ENCODE results near the gene ST3GAL3. TPM values are rescaled to one million over a fixed set of nuclear protein-coding genes. Genes with fewer than 3 reads are reported as not detected.
"Not testable (repeated sequence)": the region's sequence is repeated elsewhere in the genome, so short reads cannot be mapped to it uniquely, and the experiment has no call there.

ST3GAL3 gene
- total RNA-seq, 1 donor from 2014 or later: 29.3 TPM

DNA sequence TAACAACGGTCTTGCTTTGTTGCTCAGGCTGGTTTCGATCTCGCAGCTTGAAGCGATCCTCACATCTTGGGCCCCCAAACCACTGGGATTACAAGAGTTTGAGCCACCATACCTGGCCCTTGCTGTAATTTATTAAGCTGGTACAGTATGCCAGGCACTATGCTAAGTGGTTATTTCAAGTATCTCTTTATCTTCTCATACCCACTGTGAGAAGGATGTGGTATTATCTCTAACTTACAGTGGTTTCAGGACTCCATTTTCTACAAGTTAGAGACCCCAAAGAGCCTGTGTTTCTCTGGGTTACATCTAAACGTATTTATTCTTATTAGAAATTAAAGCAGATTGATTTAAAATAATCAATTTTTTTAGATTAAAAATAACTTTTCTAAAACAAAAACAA, 8.1 kb upstream of the ST3GAL3 start:
- no peak for DNase-seq (ENCODE audit: extremely low read depth, low read depth, low spot score)

DNA sequence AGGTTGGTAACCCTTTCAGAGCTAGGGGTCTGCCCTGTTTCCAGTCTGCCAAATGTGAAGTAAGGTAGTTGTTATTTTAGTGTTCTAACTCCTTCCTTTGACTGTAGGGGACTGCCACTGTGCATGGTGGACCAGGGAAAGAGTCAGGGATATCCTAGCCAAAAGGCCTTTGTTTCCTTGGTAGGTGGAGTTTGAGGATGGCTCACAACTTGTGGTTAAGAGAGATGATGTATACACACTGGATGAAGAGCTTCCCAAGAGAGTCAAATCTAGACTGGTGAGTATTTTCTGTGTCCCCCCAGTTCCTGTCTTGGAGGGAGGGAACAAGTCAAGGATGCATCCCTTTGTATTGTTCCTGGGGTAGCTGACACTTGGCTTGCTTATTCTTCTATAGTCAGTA, 3.5 kb upstream of the ST3GAL3 start:
- DNase-seq (ENCODE audit: extremely low read depth, low read depth, low spot score): no peak

DNA sequence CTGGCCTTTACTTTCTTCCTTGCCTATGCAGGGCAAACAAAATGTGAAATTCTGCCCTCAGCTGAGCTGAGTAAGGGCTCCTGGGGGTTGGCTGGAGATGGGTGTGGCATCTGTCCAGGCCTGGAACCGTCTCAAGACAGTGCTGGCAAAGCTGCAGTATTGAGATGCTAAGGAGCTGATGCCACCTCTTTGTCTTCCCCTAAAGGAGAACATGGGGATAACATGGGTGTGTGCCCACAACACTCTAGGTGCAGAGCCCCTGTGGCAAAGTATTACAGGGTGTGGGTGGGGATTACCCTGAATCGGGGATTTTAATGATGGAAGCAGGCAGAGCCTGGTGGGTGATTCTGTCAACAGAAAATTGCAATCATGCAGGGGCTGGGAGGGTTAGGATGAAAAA, 2.5 kb upstream of the ST3GAL3 start:
- DNase-seq (ENCODE audit: extremely low read depth, low read depth, low spot score): no peak

DNA sequence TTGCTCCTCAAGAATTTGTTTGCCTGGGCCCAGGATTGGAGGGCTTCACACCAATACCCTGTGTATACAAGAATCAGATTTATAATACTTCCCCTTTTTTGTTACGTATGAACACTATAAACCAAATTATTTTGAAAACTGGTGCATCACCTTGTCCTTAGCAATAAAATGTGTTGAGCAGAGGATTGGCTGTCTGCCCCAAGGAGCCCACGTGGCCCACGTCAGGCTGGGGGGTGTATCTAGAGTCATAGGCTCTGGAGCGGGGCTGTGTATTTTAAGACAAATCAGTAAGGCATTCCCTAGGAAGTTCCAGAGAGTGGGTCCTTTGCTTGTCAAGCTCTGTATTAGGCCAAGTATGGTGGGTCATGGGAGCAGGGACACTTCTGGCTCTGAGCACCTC, 2.0 kb upstream of the ST3GAL3 start:
- no peak for DNase-seq (ENCODE audit: extremely low read depth, low read depth, low spot score)

DNA sequence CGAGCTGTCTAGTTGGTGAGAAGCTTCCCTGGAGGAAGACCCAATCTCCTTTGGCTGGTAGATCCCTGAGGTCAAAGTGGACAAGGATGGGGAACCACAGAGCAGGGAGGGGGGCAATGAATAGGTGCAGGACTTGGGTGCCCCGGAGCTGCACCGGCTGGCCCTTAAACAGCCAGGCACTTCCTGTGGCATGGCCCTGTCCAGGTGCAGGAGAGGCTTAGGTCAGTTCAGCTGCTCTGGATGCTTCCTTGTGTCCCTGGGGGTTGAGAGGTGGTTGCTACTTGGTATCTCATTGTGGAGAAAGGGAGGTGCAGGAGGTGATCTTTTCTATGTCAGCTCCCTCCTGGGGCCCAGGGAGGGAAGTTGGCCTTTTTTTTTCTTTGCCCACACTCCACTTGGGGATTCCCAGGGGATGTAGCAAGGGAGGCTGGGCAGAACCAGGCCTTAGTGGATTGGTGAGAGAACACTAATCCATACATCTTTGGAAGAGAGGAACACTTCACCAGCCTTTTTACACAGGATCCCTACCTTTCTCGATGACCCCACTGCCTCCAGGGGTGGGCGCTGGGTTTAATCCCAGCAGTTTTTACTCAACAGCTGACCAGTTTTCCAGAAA, 1.2 kb upstream of the ST3GAL3 start:
- no peak for DNase-seq (ENCODE audit: extremely low read depth, low read depth, low spot score)

DNA sequence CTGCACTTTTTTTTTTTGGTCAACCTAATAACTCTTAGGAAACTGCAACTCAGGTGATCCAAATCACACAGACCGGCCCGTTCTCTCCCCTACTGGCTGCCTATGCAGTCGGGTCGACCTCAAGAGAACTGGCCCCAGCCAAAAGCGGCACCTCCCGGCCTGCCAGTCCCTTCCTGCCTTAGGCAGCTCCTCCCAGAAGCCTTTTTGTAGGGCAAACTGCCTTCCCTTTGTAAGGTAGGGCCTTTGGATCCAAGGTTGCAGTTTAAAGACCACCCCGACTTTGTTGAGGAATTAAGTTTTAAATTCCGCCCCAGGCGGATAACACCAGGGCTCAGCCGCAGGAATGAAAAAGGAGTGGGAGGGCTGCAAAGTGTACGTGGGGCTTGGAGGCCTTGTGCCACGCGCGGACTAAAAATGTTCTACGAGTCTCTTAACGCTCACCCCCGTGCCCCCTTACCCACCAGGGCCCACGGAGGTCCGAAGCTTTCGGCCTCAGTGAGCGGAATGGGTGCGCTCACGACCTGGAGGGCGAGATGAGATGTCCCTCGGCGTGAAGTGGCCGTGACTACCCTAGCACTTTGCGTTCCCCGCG, 642 bp upstream of the ST3GAL3 start:
- DNase-seq (ENCODE audit: extremely low read depth, low read depth, low spot score): no peak

DNA sequence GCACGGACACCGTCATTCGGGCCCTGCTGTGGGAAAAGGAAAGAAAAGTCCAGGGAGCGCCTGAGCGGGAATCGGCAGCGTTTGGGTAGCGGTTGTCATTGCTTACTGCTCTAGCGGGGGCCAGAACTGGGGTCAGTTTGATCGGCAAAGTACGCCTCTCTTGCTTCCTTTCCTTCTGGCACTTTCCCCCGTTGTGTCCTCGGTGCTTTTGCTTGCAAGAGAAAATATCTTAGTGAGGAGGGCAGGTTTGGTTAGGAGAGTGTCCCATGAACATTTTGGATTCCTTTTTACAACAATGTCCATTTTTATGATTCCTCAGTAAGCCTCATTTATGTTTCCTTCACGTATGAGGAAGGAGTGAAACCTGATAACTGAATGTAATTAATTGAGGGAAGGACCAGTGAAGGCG, 670 bp downstream of the ST3GAL3 start:
- no peak for DNase-seq (ENCODE audit: extremely low read depth, low read depth, low spot score)

DNA sequence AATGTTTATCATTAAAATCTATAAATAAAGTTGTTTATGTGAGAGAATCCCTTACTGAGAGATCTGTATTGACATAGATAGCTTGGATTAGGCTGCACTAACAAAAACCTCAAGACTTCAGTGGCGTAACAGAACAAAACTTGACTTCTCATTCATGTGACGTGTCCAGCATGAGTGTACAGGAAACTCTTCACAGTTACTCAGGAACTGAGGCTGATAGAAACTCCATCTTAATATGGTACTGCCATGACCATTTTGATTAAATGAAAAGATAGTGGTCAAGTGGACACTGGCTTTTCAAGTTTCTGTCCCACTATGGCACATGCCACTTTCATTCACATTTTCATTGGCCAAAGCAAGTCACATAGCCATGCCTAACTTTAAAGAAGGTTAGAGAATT, 3.7 kb downstream of the ST3GAL3 start:
- DNase-seq (ENCODE audit: extremely low read depth, low read depth, low spot score): peak; percentile 81

DNA sequence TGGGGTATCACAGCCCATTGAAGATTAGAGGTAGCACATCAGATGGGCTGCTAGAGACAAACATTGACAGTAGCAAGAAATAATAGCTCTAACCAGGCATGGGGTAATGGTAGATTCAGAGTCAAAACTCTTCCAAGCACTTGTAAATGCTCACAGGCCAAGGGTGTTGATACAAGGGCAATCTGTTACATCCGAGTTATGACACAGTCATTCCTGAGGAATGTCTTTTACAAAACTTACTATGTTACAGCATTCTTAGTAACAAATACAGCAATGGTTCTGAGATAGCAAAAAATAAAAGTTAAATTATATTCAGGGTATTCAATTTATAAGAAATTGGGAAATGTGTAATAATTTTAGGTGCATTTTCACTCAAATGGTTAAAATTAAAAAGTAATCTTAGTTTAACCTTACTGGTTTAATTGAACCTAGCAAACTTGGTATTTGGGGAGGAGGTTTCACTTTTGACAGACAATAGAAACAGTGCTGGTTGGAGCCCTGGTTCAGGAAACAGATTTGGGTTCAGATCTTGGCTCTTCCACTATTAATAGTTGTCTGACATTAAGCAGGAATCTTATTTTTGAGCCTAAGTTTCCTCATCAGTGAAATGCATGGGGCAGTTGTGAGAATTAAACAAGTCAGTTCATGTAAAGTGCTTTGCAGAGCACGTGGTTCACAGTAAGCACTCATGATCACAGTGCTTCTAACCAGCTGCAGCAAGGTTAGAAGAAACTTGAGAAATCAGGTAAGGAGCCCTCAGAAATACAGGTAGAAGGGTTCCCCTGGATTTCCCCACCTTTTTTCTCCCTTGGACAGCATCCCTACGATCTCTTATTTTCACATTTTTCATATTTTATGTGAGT, 4.4 kb downstream of the ST3GAL3 start:
- peak; percentile 72 for DNase-seq (ENCODE audit: extremely low read depth, low read depth, low spot score)

DNA sequence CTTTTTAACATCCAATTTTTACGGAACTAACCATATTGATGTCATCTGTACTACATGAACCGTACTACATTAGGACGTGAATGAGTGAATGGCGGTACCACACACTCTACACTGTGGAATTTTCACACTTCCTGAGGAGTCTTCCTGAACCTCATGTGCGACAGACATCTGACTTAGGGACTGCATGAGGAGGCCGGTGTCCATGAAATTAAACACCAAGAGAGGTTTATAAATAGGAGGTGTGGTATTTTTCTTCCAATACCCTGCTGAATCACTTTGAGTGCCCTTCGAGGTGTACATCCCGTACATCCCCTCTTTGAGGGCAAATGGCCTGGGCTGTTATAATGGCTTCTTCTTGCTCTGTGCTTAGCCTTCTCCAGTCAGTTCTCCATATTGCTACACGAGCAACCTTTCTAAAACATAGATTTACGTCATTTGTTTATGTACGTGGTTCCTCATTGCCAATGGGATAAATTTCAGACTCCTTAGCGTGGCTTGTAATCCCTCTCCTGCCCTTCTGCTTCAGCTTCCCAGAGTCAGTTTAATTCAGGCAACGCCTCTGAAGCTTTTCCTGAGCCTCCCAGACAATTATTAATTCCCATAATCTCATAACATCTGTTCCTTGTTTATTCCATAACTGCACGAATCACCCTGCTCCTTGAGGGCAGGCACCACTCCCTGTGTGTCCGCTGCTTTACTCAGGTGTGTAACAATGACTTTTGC, 9.4 kb downstream of the ST3GAL3 start:
- DNase-seq (ENCODE audit: extremely low read depth, low read depth, low spot score): no peak

DNA sequence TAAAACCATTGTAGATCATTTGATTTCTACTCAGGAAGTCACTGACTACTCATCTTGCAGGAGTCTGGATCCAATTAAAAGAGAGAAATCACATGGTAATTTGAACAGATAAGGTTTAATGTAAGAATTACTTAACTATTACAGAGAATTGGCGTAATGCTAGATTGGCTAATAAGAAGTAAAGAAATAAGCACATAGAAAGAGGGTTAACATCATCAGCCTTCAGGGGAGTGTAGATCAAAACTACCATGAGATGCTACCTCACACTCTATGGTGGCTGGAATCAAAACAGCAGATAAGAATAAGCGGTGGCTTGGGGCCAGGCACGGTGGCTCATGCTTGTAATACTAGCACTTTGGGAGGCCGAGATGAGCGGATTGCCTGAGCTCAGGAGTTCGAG, 11.7 kb downstream of the ST3GAL3 start:
- no peak for DNase-seq (ENCODE audit: extremely low read depth, low read depth, low spot score)

DNA sequence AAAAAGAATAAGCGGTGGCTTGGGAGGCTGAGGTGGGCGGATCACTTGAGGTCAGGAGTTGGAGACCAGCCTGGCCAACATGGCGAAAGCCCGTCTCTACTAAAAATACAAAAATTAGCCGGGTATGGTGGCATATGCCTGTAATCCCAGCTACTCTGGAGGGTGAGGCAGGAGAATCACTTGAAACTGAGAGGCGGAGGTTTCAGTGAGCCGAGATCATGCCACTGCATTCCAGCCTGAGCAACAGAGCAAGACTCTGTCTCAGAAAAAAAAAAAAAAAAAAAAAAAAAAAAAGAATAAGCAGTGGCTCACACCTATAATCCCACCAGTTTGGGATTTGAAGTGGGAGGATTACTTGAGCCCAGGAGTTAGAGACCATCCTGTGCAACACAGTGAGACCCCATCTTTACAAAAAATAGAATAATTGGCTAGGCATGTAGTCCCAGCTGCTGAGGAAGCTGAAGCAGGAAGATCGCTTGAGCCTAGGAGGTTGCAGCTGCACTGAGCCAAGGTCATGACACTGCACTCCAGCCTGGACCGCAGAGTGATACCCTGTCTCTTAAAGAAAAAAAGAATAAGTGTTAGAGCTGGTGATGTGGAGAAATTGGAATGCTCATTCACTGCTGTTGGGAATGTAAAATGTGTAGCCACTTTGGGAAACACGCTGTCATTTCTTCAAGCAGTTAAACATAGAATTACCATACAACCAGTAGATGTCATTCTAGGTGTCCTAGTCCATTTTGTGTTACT, 12.5 kb downstream of the ST3GAL3 start:
- DNase-seq (ENCODE audit: extremely low read depth, low read depth, low spot score): not testable (repeated sequence)

DNA sequence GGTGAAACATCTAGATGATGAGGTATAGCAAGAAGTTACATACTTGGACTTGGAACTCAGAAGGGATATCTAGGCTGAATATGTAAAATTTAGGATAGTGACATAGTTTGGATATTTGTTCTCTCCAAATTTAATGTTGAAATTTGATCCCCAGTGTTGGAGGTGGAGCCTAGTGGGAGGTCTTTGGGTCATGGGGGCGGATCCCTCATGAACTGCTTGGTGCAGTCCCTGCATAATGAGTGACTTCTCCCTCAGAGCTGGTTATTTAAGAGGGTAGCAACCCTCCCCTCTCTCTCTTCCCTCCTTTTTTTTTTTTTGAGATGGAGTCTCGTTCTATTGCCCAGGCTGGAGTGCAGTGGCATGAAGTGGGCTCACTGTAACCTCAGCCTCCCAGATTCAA, 15.5 kb downstream of the ST3GAL3 start:
- no peak for DNase-seq (ENCODE audit: extremely low read depth, low read depth, low spot score)

DNA sequence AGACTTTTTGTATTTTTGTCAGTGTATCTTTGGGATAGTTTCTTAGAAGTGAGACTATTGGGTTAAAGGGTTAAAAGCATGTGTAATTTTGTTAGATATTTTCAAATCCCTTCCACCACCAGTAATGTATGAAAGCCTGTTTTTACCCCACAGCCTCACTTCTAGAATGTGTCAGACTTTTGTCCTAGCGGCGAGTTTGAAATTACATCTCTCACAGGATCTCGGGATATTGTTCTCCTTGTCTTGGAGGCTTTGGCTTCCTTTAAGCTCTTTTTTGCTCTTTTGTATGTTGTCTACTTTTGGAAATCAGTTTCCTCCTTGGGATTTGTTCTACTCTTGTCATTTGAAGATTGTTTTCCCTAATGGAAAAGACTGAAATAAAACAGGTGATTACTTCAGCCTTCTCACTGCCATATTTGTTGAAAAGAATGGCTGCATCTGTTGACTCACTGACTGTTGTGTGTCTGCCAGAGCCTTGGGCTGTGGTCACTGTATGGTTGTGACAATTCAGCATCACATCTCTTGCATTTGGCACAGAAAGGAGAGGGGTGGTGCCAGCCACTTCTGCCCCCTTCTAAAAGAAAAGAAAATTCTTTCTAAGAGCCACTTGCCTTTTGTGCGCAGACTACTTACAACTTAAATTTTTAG, 22.6 kb downstream of the ST3GAL3 start:
- DNase-seq (ENCODE audit: extremely low read depth, low read depth, low spot score): no peak

DNA sequence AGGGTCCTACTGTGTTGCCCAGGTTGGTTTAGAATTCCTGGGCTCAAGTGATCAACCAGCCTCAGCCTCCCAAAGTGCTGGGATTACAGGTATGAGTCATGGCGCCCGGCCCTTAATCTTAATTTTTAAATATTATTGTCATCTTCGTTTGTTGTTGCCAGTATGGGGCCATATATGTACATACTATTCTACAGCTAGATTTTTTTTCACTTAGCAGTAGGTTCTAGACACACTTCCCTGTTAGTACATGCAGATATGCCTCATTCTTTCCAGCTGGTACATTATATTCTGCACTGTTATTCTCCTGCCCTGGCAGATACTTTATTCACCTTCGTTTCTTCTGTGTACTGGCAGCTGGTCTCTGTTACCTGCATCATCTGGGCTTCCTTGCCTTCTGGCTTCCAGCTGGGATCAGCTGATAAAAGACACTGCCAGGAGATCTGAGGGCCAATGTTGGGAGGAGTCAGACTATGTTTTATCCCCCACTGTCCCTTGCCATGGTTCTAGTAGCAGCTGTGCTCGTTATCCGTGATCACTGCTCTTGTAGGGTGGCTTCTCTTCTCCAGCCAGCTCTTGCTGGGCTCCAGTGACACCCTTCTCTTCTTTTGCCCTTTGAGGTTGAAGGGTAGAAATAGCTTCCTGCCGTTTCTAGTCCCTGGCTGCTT, 24.7 kb downstream of the ST3GAL3 start:
- DNase-seq (ENCODE audit: extremely low read depth, low read depth, low spot score): no peak

DNA sequence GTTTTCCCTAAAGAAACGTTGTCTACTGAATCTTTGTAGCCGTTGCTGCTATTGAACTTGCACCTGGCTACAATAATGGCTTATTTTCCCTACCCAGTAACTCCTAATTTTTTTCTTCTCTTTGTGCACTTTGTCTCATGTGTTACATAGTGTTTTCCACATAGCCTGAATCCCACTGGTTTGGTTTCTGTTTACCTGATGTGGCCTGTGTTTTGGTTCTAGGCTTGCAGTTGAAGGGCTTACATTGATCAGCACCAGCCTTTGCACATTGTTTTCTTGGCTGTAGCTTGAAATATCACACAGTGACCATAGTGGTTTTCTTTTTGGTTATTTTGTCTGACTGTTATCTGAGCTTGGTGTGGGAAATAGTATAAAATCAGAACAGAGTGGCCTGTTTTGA, 29.5 kb downstream of the ST3GAL3 start:
- DNase-seq (ENCODE audit: extremely low read depth, low read depth, low spot score): no peak

DNA sequence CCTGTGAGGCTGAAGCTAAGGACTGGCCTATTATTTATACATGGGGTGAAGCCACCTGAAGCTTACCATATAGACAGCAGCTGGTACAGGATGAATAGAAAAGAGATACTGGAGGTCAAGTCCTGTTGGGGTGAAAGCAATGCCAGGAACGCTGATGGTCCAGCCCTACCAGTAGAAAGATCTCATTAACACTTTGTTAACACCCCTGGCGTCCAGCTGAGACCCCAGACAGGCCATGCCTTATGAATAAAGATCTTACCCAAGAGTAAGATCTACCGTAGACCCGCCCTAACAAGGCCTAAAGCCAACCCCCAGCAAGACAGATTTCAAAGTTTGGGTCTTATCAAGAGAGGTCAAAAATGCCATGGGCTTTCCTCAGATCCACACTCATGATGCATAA, 34.7 kb downstream of the ST3GAL3 start:
- DNase-seq (ENCODE audit: extremely low read depth, low read depth, low spot score): no peak

DNA sequence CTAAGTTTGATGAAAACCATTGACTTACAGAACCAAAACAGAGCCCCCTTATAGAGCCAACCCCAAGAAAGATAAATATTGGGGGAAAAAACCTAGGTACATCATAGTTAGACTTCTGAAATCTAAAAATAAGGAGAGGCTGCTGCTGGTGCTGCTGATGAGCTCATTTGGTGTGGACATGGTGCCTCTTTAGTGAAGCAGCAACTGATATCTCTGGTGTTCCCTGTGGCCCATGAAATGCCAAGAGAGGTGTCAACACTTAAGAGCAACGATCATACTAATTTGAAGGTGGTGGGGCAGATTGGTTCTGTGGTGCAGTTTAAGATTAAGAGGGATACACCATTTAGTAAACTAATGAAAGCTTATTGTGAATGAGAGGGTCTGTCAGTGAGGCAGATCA, 35.9 kb downstream of the ST3GAL3 start:
- DNase-seq (ENCODE audit: extremely low read depth, low read depth, low spot score): no peak

DNA sequence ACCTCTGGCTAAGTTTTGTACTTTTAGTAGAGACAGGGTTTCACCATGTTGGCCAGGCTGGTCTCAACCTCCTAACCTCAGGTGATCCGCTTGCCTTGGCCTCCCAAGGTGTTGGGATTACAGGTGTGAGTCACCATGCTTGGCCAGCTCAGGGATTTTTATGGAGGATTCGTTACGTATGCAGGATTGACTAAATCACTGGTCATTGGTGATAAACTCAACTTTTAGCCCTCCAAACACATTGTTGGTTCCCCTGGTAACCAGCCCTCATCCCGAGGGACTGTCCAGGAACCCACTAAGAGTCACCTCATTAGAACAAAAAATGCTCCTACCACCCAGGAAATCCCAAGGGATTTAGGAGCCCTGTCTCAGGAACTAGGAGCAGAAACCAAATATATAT, 40.4 kb downstream of the ST3GAL3 start:
- DNase-seq (ENCODE audit: extremely low read depth, low read depth, low spot score): no peak

DNA sequence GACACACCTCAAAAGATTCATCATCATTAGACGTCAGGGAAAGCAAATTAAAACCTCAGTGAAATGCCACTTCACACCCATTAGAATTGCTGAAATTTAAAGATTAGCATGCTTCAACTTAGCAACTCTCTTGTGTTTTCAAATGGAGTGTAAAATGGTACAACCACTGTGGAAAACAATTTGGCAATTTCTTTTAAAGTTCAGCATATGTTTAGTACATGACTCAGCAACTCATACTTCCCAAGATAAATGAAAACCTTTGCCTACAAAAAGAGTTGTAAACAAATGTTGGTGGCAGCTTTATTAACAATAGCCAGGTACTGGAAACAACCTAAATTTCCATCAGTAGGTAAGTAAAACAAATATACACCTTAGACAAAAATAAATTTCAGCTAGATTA, 42.7 kb downstream of the ST3GAL3 start:
- DNase-seq (ENCODE audit: extremely low read depth, low read depth, low spot score): no peak

Measured in glomerular endothelial cell (primary cell).